Measurements from ENCODE around the gene TIE1. TPM values are rescaled to one million over a fixed set of nuclear protein-coding genes. Genes with fewer than 3 reads are reported as not detected.

Gene TIE1
- total RNA-seq, 1 experiment from 2014 or later, result not detected

- no peak overlapping the region for H3K27ac Mint-ChIP-seq (ENCODE audit: unreplicated experiment)
- H3K9me3 ChIP-seq, result no peaks in the 10 kb centered on the region
- peaks cover 15% of the 10 kb centered on the region for H3K4me1 Mint-ChIP-seq (ENCODE audit: low read depth, unreplicated experiment)
- no peak overlapping the region for H3K4me3 Mint-ChIP-seq (ENCODE audit: unreplicated experiment)
- BruUV-seq (replicated peaks), result no TSS peak
- POLR2A ChIA-PET, result no interaction called here
- no peaks in the 10 kb centered on the region for H3K27me3 ChIP-seq (replicated peaks; ENCODE audit: control insufficient read depth, insufficient read depth, low read length)
- intact Hi-C loops (cut with micrococcal nuclease; ENCODE audit: unreplicated experiment), result loop anchor here (10.0 kb wide), 1 partner anchor 53 kb away; no protein-coding TSS in a partner anchor
- peaks cover 20% of the 10 kb centered on the region for H3K4me1 ChIP-seq
- CTCF ChIA-PET, result no interaction called here
- DNase-seq, result no peak
- no peaks in the 10 kb centered on the region for H3K9me3 Mint-ChIP-seq (ENCODE audit: unreplicated experiment)
- H3K4me3 ChIP-seq (ENCODE audit: low read depth, low read length), result no peak overlapping the region
- H3K36me3 Mint-ChIP-seq (ENCODE audit: insufficient read depth, unreplicated experiment), result peaks cover 5% of the 10 kb centered on the region
- H3K36me3 ChIP-seq (ENCODE audit: control insufficient read depth, insufficient read depth, low read length), result no peaks in the 10 kb centered on the region
- H3K27me3 Mint-ChIP-seq (ENCODE audit: insufficient read depth, unreplicated experiment), result no peaks in the 10 kb centered on the region
- TF ChIP-seq CTCF (IDR thresholded peaks at IDR 0.05; ENCODE audit: insufficient read depth in 1 of 2, low read depth in 1 of 2, low read length in 1 of 2, severe bottlenecking in 1 of 2, unreplicated experiment in 1 of 2), result no peak
These were observed 12.6 kb upstream of the TIE1 start for GRCh38 chr1:43288058-43288784.

- Histone ChIP-seq H3K4me1 (peaks cover 17% of the 10 kb centered on the region), H3K27me3 (replicated peaks; ENCODE audit: control insufficient read depth, insufficient read depth, low read length) (no peaks in the 10 kb centered on the region), H3K9me3 (no peaks in the 10 kb centered on the region), H3K4me3 (ENCODE audit: low read depth, low read length) (no peak overlapping the region), H3K36me3 (ENCODE audit: control insufficient read depth, insufficient read depth, low read length) (no peaks in the 10 kb centered on the region)
- Mint-ChIP-seq H3K36me3 (ENCODE audit: insufficient read depth, unreplicated experiment) (peaks cover 5% of the 10 kb centered on the region), H3K4me1 (ENCODE audit: low read depth, unreplicated experiment) (peaks cover 14% of the 10 kb centered on the region), H3K27ac (ENCODE audit: unreplicated experiment) (no peak overlapping the region), H3K9me3 (ENCODE audit: unreplicated experiment) (no peaks in the 10 kb centered on the region), H3K4me3 (ENCODE audit: unreplicated experiment) (no peak overlapping the region), H3K27me3 (ENCODE audit: insufficient read depth, unreplicated experiment) (no peaks in the 10 kb centered on the region)
- intact Hi-C loops (cut with micrococcal nuclease; ENCODE audit: unreplicated experiment), result loop anchor here (10.0 kb wide), 1 partner anchor 54 kb away; no protein-coding TSS in a partner anchor
- no peak for DNase-seq
- ChIA-PET POLR2A (no interaction called here), CTCF (no interaction called here)
- BruUV-seq (replicated peaks), result no TSS peak
- no peak for TF ChIP-seq CTCF (IDR thresholded peaks at IDR 0.05; ENCODE audit: insufficient read depth in 1 of 2, low read depth in 1 of 2, low read length in 1 of 2, severe bottlenecking in 1 of 2, unreplicated experiment in 1 of 2)
These were observed 11.7 kb upstream of the TIE1 start for GRCh38 chr1:43288785-43289706.

- BruUV-seq (replicated peaks), result no TSS peak
- no peak overlapping the region for H3K27ac Mint-ChIP-seq (ENCODE audit: unreplicated experiment)
These were observed 8.6 kb upstream of the TIE1 start for GRCh38 chr1:43292216-43292615.

More at GRCh38 chr1:43292216-43292615, 8.6 kb upstream of the TIE1 start:
- POLR2A ChIA-PET, result interaction anchor here (0.6 kb wide), 1 partner anchor 13 kb away, joined by 5 read pairs; no protein-coding TSS in a partner anchor
- no peak for TF ChIP-seq CTCF (IDR thresholded peaks at IDR 0.05; ENCODE audit: insufficient read depth in 1 of 2, low read depth in 1 of 2, low read length in 1 of 2, severe bottlenecking in 1 of 2, unreplicated experiment in 1 of 2)
- H3K4me1 ChIP-seq, result no peaks in the 10 kb centered on the region
- Mint-ChIP-seq H3K36me3 (ENCODE audit: insufficient read depth, unreplicated experiment) (no peaks in the 10 kb centered on the region), H3K4me1 (ENCODE audit: low read depth, unreplicated experiment) (no peaks in the 10 kb centered on the region), H3K27me3 (ENCODE audit: insufficient read depth, unreplicated experiment) (no peaks in the 10 kb centered on the region), H3K4me3 (ENCODE audit: unreplicated experiment) (no peak overlapping the region), H3K9me3 (ENCODE audit: unreplicated experiment) (no peaks in the 10 kb centered on the region)
- intact Hi-C loops (cut with micrococcal nuclease; ENCODE audit: unreplicated experiment), result no loop called here
- H3K27me3 ChIP-seq (replicated peaks; ENCODE audit: control insufficient read depth, insufficient read depth, low read length), result no peaks in the 10 kb centered on the region
- CTCF ChIA-PET, result no interaction called here
- no peaks in the 10 kb centered on the region for H3K9me3 ChIP-seq
- no peak for DNase-seq
- H3K36me3 ChIP-seq (ENCODE audit: control insufficient read depth, insufficient read depth, low read length), result no peaks in the 10 kb centered on the region
- no peak overlapping the region for H3K4me3 ChIP-seq (ENCODE audit: low read depth, low read length)
